Activated CD8-positive, alpha-beta memory T cell treated with anti-CD3 and anti-CD28 coated beads for 24 hours (primary cell): ENCODE data around the gene SLC38A7.

Experiments used
- DNase-seq: peaks from one replicate; pipeline ENCODE4 v3.0.0-alpha.2; 2020

SLC38A7 gene

GRCh38 chr16:58629733-58630640, 54.6 kb downstream of the SLC38A7 start, which contains the start of gene CNOT1:
TSS of gene CNOT1 (minus strand) at chr16:58629826. CDS start at chr16:58599337, 30,489 bp downstream.
- DNase-seq: peak; percentile 97

GRCh38 chr16:58628845-58629732, 55.5 kb downstream of the SLC38A7 start:
- DNase-seq: peak; percentile 78

GRCh38 chr16:58624209-58624608, 60.4 kb downstream of the SLC38A7 start:
- DNase-seq: no peak

- DNase-seq: no peak
Measured at GRCh38 chr16:58620396-58620795, 64.2 kb downstream of the SLC38A7 start.

GRCh38 chr16:58615280-58615679, 69.3 kb downstream of the SLC38A7 start:
- no peak for DNase-seq
